NCI-H1694 treated with DMSO at 0.1 percent for 48 hours (cell line): ENCODE measurements around the gene TMEM170B.

Experiments used
- DNase-seq: peaks from one replicate; lab custom pipeline; 2025; lab: John Stamatoyannopoulos, UW

The TMEM170B gene, protein sequence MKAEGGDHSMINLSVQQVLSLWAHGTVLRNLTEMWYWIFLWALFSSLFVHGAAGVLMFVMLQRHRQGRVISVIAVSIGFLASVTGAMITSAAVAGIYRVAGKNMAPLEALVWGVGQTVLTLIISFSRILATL

DNA sequence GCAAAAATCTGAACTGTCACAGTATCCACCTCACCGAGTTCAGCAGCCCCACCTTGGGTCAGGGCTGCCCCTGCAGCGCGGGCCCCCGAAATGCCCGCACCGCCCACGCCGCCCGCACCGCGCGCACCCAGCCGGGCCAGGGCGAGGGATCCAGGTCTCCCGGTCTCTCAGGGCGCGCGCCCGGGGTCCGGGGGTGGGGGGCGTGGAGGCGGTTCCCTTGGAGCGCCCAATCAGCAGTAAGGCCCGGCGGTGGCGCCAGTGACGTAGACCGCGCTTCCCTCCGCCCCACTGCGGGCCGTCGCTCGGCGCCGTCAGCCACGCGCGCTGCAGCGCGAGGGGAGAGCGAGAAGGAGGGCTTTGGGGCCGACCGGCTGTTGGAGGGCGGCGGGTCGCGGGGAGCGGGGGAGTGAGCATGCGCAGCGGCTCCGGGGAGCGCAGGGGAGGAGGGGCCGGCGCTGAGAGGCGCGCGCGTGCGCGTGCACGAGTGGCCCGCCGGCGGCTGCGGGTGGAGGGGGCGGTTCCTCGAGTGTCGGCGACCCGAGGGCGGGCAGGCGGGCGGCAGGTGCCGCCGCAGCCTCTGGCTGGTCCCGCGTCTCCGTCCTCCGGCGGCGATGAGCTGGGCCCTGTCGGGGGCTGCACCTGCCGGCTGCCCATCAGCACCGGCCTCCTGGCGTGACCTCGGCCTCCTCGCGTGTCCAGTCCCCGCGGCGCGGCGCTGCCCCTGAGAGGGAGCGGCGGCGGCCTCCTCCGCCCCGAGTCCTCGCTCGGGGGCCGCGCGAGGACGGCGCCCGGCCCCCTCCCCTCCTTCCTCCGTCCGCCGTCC, at the start of gene TMEM170B:
Gene TMEM170B (plus strand): TSS at position 521 of the 823 bp plus-strand sequence. CDS start 529 bp downstream, outside the sequence.
- DNase-seq: peak; percentile 91

DNA sequence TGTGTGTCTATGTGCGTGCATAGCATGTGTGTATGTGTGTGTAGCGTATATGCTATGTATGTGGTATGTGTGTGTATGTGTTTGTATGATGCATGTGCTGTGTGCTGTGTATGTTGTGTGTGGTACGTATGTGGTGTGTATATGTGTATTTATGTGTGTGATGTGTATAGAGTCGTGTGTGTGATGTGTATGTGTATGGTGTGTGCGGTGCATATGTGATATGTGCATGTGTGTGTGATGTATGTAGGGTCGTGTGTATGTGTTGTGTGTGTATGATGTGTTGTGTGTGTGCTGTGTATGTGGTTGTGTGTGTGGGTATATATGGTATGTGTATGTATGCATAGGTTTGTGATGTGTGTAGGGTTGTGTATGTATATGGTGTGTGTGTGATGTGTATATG, 46.6 kb upstream of the TMEM170B start:
- DNase-seq: no peak

DNA sequence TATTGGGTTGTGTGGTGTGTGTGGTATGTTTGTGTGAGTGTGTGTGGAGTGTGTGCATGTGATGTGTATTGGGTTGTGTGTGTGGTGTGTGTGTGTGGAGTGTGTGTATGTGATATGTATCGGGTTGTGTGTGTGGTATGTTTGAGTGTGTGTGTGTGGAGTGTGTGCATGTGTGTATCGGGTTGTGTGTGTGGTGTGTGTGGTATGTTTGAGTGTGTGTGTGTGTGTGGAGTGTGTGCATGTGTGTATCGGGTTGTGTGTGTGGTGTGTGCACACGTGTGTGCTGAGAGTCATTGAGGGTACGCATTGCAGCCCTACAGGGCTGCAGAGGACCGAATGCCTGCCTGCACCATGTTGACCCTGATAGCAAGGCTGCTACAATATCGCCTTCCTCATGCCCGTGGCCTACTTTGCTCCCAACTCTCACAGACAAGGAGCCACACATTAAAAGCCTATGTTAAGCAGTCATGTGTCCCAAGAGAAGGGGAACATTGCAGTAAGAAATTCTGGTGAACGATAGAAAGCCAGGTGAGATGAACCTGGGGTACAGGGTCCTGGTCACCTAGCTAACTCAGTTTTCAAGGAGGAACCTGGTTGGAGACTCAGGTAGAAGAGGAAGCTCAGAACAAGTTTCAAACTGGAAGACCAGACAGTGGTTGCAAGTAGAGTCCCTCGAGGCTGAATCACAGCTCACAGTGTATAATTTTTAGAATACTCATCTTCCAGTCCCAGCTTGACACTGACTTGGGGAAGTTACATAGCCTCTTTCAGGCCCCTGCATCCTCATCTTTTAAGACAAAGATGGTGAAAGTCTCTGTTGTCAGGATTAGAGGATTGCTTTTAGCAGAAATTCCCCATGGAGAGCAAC, 45.7 kb upstream of the TMEM170B start:
- DNase-seq: no peak

DNA sequence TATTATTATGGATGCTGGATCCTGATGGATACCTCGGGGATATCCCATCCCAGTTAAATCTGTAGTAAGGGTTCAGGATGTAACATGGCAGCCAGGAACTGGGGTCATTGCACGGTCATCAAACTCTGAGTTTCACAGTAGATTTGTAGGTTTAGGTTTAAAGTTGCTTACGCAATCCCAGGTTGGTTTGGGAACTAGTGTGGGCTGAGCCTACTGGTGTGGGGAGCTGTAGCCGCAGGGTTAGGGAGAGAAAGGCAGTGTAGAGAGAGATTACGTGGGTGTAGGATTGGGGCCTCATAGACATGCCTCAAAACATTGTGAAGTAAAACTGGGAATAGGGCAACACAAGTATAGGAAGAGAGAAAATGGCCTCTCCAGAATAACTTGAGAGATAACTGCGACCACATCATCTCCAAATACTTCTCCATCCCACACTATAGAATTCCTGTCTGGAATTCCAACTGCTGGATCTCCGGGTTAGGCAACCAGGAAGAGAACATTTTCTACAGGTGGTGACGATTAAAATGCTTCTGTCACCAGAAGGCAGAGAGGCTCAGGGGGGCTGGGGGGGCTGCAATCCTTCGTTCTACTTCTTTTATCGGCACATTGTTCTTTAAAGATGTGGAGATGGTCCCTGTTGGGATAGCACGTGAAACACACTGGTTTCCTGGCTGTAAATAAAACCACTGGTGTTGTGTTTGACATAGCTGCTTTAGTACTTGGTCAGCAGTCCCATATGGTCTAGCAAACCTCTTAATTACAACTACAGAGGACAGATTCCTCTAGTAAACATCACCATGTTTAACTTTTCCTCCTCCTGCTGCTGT, 44.9 kb upstream of the TMEM170B start:
- DNase-seq: no peak

DNA sequence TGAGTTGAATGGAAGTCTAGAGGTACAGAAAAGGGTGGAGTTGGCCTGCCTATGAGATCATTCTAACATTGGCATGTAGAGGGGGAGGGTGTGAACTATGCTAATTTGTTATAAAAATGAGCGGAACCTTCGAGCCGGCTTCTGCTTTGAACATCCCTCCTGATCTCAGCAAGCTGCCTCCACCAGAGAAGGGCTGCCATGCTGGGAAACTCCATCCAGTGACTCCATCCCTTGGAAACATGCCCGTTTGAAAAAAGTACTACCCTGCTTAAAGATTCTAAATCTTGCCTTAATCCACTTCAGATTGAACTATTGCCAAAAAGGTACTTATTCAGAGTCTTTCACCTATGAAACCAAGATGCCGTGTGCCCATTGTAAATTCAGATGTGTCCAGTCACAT, 43.6 kb upstream of the TMEM170B start:
- no peak for DNase-seq

DNA sequence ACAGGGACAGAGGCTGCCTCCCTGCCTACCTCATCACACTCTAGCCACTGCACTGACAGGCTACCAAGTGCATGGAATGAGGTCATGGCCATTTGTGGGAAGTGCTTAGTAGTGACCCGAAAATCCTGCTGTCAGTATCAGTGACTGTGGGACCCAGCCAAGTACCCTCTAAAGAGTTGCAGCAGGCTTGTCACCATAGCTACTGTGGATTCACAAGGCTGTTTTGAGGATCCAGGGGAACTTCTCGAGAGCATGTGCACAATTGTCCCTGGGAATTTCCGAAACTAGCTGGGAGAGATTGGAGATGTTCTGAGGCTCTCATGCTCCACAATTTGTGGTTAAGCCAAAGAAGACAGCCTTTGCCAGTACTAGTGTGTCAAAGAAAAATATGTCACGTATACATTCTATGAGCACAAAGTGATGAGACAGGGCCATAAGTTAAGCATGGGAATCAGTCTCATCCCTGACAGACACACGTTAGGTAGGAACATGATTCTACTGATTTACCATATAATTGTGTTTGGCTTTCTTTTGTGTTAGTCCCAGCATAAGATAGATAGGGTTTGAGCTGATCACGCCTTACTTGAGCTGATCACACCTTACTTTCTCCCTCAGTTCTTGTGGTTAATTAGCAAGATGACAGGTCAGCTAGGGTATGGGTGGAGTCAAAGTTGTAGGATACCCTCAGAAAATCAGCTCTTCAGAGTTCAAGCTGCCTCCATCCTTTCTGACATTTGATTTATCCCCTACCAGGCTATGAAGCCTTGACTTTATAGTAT, 42.6 kb upstream of the TMEM170B start:
- DNase-seq: no peak

DNA sequence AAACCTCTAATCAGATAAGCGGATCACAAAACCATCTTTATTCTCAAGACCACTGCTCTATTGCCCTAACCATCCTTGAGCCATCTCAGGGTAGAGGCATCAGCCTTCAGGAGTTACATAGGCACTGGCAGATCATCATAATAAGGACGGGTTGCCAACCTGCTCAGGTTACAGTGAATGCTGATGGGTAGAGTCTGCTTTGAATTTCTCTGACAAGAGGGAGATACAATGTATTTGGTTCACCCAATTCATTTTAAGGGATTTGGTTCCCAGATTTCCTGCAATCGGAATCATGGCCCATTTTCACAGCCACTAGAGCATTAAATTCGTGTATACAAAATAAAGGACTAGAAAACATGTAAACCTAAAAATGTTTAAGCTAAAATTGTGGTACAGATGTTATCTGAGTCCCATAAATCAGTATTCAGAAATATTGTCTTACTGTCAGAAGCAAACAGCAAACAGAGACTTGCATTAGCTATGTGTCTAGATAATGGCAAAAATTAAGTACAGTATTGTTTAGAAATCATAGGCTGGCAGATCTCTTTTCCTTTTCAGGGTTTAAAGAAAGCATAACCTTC, 41.9 kb upstream of the TMEM170B start:
- DNase-seq: no peak

DNA sequence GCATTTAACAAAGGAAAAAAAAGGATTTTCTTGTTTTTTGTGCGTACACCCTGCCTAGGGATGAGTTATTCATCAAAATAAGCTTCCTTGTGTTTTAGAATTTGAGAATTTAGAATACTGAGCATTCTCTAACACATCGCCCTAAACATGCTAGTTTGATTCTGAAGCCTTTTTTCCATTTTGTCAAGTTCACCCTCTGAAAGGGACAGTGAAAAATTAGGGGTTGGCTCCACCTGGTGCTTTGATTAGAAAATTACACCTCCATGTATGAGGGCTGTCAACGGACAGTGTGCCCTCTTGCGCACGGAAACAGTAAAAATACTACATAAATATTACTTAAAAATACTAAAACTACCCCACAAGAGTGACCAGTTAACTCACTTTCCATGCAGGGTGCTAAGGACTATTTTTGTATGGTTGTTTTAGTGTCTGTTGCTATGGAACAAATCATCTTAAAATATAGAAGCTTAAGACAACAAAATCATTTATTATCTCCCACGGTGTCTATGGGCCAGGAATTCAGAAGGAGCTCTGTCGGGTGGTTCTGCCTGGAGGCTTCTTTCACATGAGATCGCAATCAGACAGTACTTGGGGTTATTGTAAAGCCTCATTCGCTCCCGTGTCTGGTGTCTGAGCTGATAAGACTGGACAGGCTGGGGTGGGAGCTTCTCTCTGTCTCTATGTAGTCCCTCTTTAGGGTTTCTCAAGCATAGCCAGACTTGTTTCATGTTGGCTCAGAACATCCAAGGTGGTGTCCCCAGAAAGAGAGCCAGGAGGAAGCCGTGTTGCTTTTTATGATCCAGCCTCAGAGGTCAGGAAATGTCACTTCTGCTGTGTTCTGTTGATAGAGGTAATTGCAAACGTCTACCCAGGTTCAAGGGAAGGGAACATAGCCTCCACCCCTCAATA, 41.1 kb upstream of the TMEM170B start:
- DNase-seq: peak; percentile 74

DNA sequence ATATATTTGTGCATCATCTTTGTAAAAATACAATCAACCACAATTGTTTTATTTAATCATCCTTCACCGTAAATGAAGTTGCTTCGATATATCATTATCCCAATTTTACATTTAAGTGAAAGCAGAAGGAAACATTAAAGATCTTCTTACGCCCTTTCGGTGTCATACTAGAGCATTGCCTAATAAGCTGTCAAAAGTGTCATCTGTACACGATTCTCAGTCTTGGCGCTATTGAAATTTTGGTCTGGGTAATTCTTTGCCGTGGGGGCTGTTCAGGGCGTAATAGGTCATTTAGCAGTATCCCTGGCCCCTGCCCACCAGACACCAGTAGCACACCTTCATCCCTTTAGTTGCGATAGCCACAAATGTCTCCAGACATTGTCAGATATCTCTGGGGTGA, 40.4 kb upstream of the TMEM170B start:
- no peak for DNase-seq

DNA sequence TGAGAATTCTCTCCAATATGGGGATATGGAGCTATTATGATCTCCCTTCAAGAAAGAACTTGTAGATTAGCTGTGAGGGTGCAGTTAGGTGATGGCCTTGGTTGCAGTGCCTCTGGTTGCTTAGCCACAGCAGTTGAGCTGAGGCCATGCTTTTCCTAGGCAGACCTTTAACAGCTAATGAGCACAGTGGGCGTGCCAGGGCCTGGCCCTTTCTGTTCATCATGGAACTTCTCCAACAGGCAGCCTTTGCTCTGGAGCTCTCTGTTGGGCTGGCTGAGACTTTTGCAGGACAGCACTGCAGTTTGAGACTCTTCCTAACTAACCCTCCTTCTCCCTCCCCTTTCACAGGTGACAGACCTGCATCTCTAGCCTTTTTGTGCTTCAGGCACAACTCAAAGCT, 39.7 kb upstream of the TMEM170B start:
- no peak for DNase-seq

DNA sequence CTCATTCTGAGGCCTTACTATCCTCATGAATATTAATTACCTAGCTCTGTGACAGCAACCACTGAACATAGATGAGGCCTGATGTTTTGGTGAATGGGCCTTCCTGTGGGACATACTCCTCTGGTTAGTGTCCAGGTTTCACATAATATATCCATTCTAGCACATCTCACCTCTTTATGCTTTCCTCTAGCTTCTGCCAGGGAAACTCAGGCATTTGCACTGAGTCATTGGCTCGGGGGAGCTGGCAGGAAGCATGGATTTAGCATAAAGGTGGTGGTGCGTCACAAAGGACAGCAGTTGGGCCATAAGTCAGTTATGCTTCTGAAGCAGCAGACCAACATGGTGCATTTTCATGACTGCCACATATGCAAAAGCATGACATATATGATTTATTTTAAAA, 37.5 kb upstream of the TMEM170B start:
- DNase-seq: no peak

DNA sequence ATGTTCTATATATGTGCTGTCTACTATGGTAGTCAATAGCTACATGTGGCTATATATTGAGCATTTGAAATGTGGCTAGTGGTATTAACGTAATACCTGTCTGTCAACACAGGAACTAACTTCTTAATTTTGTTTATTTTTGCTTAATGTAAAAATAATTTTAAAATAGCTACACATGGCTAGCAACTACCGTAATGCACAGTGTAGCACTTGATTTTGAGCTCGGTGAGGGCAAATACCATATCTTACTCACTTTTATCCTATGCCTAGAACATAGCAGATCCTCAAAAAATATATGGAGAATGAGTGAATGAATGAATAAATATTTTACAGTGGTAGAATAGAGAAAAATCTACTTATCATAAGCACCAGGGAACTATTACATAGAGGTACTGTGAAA, 28.1 kb upstream of the TMEM170B start:
- no peak for DNase-seq

DNA sequence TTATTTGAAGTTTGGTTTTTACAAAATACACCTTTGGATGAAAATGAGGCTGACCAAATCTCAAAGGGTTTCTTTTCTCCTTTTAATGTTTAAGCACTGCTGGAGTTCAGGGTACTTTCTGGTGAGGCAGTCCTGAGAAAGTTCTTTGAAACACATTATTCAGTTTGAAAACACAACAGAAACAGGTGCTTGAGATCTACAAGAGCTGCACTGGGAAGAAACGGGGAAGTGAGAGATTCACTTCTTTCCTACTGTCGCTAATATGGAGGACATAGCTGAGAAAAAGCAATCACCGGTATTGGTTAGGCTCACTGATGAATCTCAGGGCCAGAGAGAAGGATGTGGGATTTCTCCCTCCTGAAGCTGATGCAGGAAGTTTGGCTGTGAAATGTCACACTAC, 22.9 kb upstream of the TMEM170B start:
- no peak for DNase-seq

DNA sequence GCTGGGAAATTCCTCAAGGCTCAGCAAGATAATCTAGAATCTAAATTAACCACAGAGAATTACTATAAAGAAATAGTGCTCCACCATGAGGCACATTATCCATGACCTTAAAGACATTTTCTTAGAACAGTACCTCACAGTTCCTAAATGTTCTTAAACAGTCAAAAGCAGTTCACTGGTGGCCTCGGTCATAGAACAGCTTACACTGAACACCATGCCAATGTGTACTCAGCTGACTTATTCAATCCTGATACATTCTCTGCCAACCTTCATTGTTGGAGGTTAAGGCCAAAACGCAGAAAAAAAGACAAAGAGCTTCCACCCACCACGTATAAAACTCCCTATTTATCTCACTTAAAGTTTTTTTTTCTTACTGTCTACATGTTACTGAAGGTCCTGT, 21.8 kb upstream of the TMEM170B start:
- DNase-seq: no peak

DNA sequence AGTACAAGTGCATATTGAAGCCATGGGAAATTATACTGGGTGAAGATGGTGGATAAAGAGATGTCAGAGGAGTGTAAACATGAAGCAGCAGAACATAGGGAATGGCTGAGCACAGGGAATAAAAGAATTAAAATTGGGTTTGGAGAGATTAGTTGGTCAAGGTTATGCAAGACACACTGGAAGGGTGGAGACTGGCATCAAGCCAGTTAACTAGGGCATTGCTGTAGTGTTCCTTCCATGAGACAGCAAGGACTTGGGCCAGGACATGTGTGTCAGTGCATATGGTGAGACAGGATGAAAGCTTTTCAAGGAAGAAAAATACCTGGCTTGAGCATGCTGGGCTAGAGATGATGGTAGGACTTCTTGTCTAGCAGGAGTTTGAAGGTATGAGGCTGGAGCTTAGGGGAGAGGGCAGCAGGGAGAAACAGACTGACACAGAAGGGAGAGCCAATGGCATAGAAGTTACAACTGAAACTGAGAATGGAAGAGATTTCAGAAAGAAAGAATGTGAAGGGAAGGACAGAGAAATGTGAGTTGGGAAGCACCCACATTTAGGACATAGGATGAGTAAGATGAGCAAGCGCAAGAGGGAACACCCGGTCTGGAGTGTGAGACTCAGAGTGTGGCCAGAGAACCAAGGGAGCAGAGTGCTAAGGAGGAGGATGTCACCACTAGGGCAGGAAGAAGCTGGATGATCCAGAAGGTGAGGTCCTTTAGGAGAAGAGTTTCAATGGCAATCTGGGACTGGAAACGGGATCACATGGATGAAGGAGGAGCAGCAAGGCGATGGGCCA, 14.5 kb upstream of the TMEM170B start:
- DNase-seq: no peak

DNA sequence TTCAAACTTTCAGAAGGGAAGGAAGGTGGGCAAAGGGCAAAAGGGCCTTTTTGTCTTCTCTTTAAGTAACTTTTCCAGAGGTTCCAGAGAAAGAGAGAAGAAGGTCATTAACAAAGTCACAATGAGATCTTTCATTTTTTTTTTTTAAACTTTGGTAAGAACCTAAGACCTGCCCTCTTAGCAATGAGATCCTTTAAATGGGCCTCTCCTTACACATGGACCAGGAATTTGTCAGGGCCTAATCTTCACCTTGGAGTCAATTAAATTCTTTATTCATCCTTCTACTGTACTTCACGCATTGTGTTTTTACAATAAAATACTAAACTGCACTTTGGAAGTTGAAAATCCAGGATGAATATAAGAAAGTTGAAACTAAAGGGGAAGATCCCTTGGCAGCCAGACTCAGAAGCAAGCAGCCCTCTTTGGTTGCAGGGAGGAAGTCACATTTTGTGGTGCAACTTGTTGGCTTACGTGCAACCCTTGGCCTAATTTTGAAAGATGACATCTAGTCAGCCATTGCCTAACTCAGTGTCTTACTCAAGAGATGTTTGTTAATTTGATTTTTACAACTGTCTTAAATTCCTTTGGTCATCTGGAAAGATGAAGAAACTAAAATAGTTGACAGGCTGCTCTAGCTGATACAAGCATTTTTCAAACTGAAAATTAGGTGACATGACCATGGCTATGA, 11.9 kb upstream of the TMEM170B start:
- no peak for DNase-seq

DNA sequence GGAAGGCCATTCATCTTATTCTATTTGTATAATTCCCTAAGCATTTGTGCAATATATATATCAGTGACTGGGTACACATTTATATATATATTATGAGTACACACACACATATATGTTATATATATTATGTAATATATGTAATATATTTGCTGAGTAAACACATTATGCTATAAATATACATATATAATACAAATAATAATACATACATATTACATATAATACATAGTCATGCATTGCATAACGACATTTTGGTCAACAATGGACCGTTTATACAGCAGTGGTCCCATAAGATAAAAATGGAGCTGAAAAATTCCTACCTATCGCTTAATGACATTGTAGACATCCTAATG, 11.4 kb upstream of the TMEM170B start:
- DNase-seq: no peak

DNA sequence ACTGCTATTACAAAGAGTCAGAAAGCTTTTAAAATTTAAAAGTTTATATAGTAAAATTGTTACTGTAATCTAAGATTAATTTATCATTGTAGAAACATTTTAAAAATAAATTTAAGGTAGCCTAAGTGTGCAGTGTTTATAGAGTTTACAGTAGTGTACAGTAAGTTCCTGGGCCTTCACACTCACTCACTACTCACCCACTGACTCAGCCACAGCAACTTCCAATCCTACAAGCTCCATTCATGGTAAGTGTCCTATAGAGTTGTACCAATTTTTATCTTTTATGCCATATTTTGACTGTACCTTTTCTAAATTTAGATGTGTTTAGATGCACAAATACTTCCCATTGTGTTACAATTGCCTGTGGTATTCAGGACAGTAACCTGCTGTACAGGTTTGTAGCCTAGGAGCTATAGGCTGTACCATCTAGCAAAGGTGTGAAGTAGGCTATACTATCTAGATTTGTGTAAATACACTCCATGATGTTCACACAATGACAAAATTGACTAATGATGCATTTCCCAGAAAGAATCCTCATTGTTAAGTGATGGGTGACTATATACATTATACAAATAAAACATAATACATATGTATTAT, 10.2 kb upstream of the TMEM170B start:
- DNase-seq: no peak
